GM20431 (cell line): ENCODE data around the gene ASAH2.
"Not testable (repeated sequence)": the region's sequence is repeated elsewhere in the genome, so short reads cannot be mapped to it uniquely, and the experiment has no call there.

ENCODE experiments used
- in situ Hi-C: fragments of 300-500 bp; cut with MseI, MboI; formaldehyde crosslinking; loops from one replicate; pipeline ENCODE4 v1.15.0; 2020; ENCODE audit warnings: low sequenced_read_pairs; ENCODE audit not compliant: unreplicated experiment

ASAH2 gene

GRCh38 chr10:50260791-50261281 lies 9.5 kb upstream of the ASAH2 start:
- in situ Hi-C loops: no loop called here

- in situ Hi-C loops: no loop called here
These were observed 3.2 kb upstream of the ASAH2 start for GRCh38 chr10:50254479-50254878.

GRCh38 chr10:50250096-50250854 lies 1.0 kb downstream of the ASAH2 start:
- in situ Hi-C loops: no loop called here

GRCh38 chr10:50248598-50248997 lies 2.7 kb downstream of the ASAH2 start:
- in situ Hi-C loops: no loop called here

- in situ Hi-C loops: no loop called here
These were observed 3.3 kb downstream of the ASAH2 start for GRCh38 chr10:50248062-50248461.

- in situ Hi-C loops: no loop called here
These were observed 7.1 kb downstream of the ASAH2 start for GRCh38 chr10:50244201-50244600.

GRCh38 chr10:50242777-50243176 lies 8.5 kb downstream of the ASAH2 start:
- in situ Hi-C loops: no loop called here

- in situ Hi-C loops: not testable (repeated sequence)
These were observed 9.8 kb downstream of the ASAH2 start for GRCh38 chr10:50241478-50241877.

- in situ Hi-C loops: no loop called here
These were observed 16.8 kb downstream of the ASAH2 start for GRCh38 chr10:50234486-50234885.

GRCh38 chr10:50232261-50232639 lies 19.1 kb downstream of the ASAH2 start:
- in situ Hi-C loops: no loop called here

- in situ Hi-C loops: no loop called here
These were observed 19.6 kb downstream of the ASAH2 start for GRCh38 chr10:50231515-50232260.

- in situ Hi-C loops: no loop called here
These were observed 21.9 kb downstream of the ASAH2 start for GRCh38 chr10:50229460-50229859.

GRCh38 chr10:50228672-50229071 lies 22.6 kb downstream of the ASAH2 start:
- in situ Hi-C loops: no loop called here

- in situ Hi-C loops: no loop called here
These were observed 24.7 kb downstream of the ASAH2 start for GRCh38 chr10:50226610-50227009.

GRCh38 chr10:50224330-50224952 lies 26.9 kb downstream of the ASAH2 start:
- in situ Hi-C loops: loop anchor here (25.0 kb wide), 1 partner anchor 637 kb away; no protein-coding TSS in a partner anchor

- in situ Hi-C loops: loop anchor here (25.0 kb wide), 1 partner anchor 635 kb away; no protein-coding TSS in a partner anchor
These were observed 29.1 kb downstream of the ASAH2 start for GRCh38 chr10:50222199-50222598.

GRCh38 chr10:50221470-50221869 lies 29.8 kb downstream of the ASAH2 start:
- in situ Hi-C loops: loop anchor here (25.0 kb wide), 1 partner anchor 634 kb away; no protein-coding TSS in a partner anchor

- in situ Hi-C loops: loop anchor here (25.0 kb wide), 1 partner anchor 632 kb away; no protein-coding TSS in a partner anchor
These were observed 31.7 kb downstream of the ASAH2 start for GRCh38 chr10:50219646-50220045.

- in situ Hi-C loops: loop anchor here (25.0 kb wide), 1 partner anchor 632 kb away; no protein-coding TSS in a partner anchor
These were observed 32.1 kb downstream of the ASAH2 start for GRCh38 chr10:50219200-50219599.

- in situ Hi-C loops: loop anchor here (25.0 kb wide), 1 partner anchor 630 kb away; no protein-coding TSS in a partner anchor
These were observed 34.4 kb downstream of the ASAH2 start for GRCh38 chr10:50216894-50217293.
